ENCODE measurements around the gene NQO2.
"Not testable (repeated sequence)": the region's sequence is repeated elsewhere in the genome, so short reads cannot be mapped to it uniquely, and the experiment has no call there.

Gene NQO2

GRCh38 chr6:2990248-2990931 lies 9.3 kb upstream of the NQO2 start:
- DNase-seq = no peak

- no peak for DNase-seq
These were observed 8.7 kb upstream of the NQO2 start for GRCh38 chr6:2990932-2991506.

- DNase-seq = no peak
These were observed 7.2 kb upstream of the NQO2 start for GRCh38 chr6:2992330-2992979.

- no peak for DNase-seq
These were observed 5.9 kb upstream of the NQO2 start for GRCh38 chr6:2993755-2994317.

GRCh38 chr6:2998249-2998997 lies 1.3 kb upstream of the NQO2 start:
- DNase-seq = peak; percentile 42

- DNase-seq = no peak
These were observed 586 bp upstream of the NQO2 start for GRCh38 chr6:2998998-2999617.

- no peak for DNase-seq
These were observed 1.6 kb downstream of the NQO2 start for GRCh38 chr6:3001146-3001772.

- DNase-seq = no peak
These were observed 2.1 kb downstream of the NQO2 start for GRCh38 chr6:3001773-3002293.

GRCh38 chr6:3003226-3003625 lies 3.5 kb downstream of the NQO2 start:
- not testable (repeated sequence) for DNase-seq

GRCh38 chr6:3005077-3005476 lies 5.4 kb downstream of the NQO2 start:
- no peak for DNase-seq

GRCh38 chr6:3005874-3006273 lies 6.2 kb downstream of the NQO2 start:
- no peak for DNase-seq

- DNase-seq = no peak
These were observed 6.8 kb downstream of the NQO2 start for GRCh38 chr6:3006476-3006875.

GRCh38 chr6:3007571-3007970 lies 7.9 kb downstream of the NQO2 start:
- DNase-seq = no peak

- DNase-seq = not testable (repeated sequence)
These were observed 9.1 kb downstream of the NQO2 start for GRCh38 chr6:3008712-3009265.

GRCh38 chr6:3009930-3010329 lies 10.2 kb downstream of the NQO2 start:
- DNase-seq = no peak

GRCh38 chr6:3011158-3011557 lies 11.5 kb downstream of the NQO2 start:
- DNase-seq = no peak

- DNase-seq = no peak
These were observed 11.9 kb downstream of the NQO2 start for GRCh38 chr6:3011592-3011991.

GRCh38 chr6:3013486-3013885 lies 13.8 kb downstream of the NQO2 start:
- no peak for DNase-seq

GRCh38 chr6:3013901-3014674 lies 14.4 kb downstream of the NQO2 start:
- no peak for DNase-seq

- no peak for DNase-seq
These were observed 15.0 kb downstream of the NQO2 start for GRCh38 chr6:3014675-3015066.

- DNase-seq = no peak
These were observed 15.4 kb downstream of the NQO2 start for GRCh38 chr6:3015144-3015543.
